Panc1 (cell line): ENCODE measurements around the gene VPS45. TPM values are rescaled to one million over a fixed set of nuclear protein-coding genes. Genes with fewer than 3 reads are reported as not detected.

ENCODE experiments used
- ATAC-seq: fragments of 200-7000 bp; cut with Tn5 transposase; 2 replicates; pipeline ENCODE4 v1.9.1; 2020; ENCODE audit warnings: mild to moderate bottlenecking, moderate library complexity
- BruUV-seq: library from RNA; stranded (reverse); fragments of 400-500 nt; replicated peaks from 2 replicates; lab custom pipeline; 2021; lab: Mats Ljungman, UMichigan
- CTCF ChIA-PET: fragments of 300-600 bp; sonication (Branson Sonifier 250); formaldehyde crosslinking; loops from one replicate; lab custom pipeline; 2022; ENCODE audit warnings: antibody characterized with exemption; lab: Charles Lee
- POLR2A ChIA-PET: fragments of 300-600 bp; sonication (Branson Sonifier 250); formaldehyde crosslinking; loops from one replicate; lab custom pipeline; 2022; ENCODE audit warnings: antibody characterized with exemption; lab: Charles Lee
- DNase-seq: peaks from one replicate; pipeline ENCODE4 v3.0.0-alpha.2; 2010; ENCODE audit warnings: low read depth, low spot score
- H3K27ac ChIP-seq: 2 replicates; pipeline ENCODE4 v1.5.1; 2011; ENCODE audit warnings: mild to moderate bottlenecking, low read length, inconsistent platforms
- H3K27me3 ChIP-seq: fragments of 200-500 bp; sonication (Bioruptor generic); 2 replicates; pipeline ENCODE4 v1.6.0; 2014; ENCODE audit warnings: low read length, inconsistent platforms; ENCODE audit not compliant: control insufficient read depth, insufficient read depth
- H3K36me3 ChIP-seq: fragments of 200-500 bp; sonication (Bioruptor generic); 2 replicates; pipeline ENCODE4 v1.5.1; 2014; ENCODE audit warnings: inconsistent platforms, mild to moderate bottlenecking, low read length, moderate library complexity; ENCODE audit not compliant: control insufficient read depth, insufficient read depth
- H3K4me1 ChIP-seq: 2 replicates; pipeline ENCODE4 v1.5.1; 2011; ENCODE audit warnings: inconsistent platforms, mild to moderate bottlenecking, low read length, moderate library complexity; ENCODE audit not compliant: control insufficient read depth, insufficient read depth
- H3K4me3 ChIP-seq, 2 experiments: 2 replicates each; pipeline ENCODE4 v1.5.1; 2011 to 2012; ENCODE audit warnings: low read depth in 2 of 2, low read length in 2 of 2, mild to moderate bottlenecking in 2 of 2, inconsistent platforms in 1 of 2, moderate library complexity in 1 of 2
- H3K9me3 ChIP-seq: fragments of 200-500 bp; sonication (Bioruptor generic); 2 replicates; pipeline ENCODE4 v1.5.1; 2014; ENCODE audit warnings: low read depth, mild to moderate bottlenecking, inconsistent platforms, low read length, moderate library complexity; ENCODE audit not compliant: control insufficient read depth, insufficient read depth
- CTCF ChIP-seq: fragments of 450-650 bp; IDR thresholded peaks from 2 replicates; pipeline ENCODE4 v1.5.1; 2017; ENCODE audit warnings: mild to moderate bottlenecking
- POLR2AphosphoS5 ChIP-seq: IDR thresholded peaks from 2 replicates; pipeline ENCODE4 v1.6.1; 2012; ENCODE audit warnings: mild to moderate bottlenecking, low read depth, low read length, moderate library complexity
- REST ChIP-seq, 2 experiments: IDR thresholded peaks; 2 replicates each; pipeline ENCODE4 v1.6.1; 2011 to 2012; ENCODE audit warnings: low read depth in 2 of 2, control low read depth in 1 of 2, low read length in 1 of 2, mild to moderate bottlenecking in 1 of 2, moderate library complexity in 1 of 2; ENCODE audit not compliant: insufficient read depth in 1 of 2
- SIN3A ChIP-seq: IDR thresholded peaks from 2 replicates; pipeline ENCODE4 v1.6.1; 2012; ENCODE audit warnings: low read depth, mild to moderate bottlenecking, low read length, moderate library complexity, borderline replicate concordance; ENCODE audit not compliant: insufficient read depth
- TCF7L2 ChIP-seq: IDR thresholded peaks from 2 replicates; pipeline ENCODE4 v1.6.1; 2011; ENCODE audit warnings: mild to moderate bottlenecking, low read depth, low read length, inconsistent platforms
- in situ Hi-C: cut with HindIII; loops from 2 replicates; pipeline ENCODE4 v1.10.0; 2016; ENCODE audit warnings: low sequenced_read_pairs, low pct_unique_long_range_greater_than_20kb
- intact Hi-C: fragments of 100-400 bp; cut with micrococcal nuclease; formaldehyde crosslinking; loops from one replicate; pipeline ENCODE4 v1.10.0; 2022; ENCODE audit not compliant: unreplicated experiment
- total RNA-seq: library from RNA; stranded (reverse); gene quantifications from one replicate; pipeline ENCODE4 v1.2.1, GENCODE V29; 2021; ENCODE audit not compliant: unreplicated experiment

VPS45 gene
- total RNA-seq, 1 experiment from 2014 or later: 24.9 TPM

GRCh38 chr1:150171801-150172200 lies 104.2 kb downstream of the VPS45 start:
- Histone ChIP-seq H3K4me3 (no peak overlapping the region), H3K27me3 (no peaks in the 10 kb centered on the region), H3K4me1 (no peaks in the 10 kb centered on the region), H3K27ac (no peak overlapping the region), H3K9me3 (no peaks in the 10 kb centered on the region), H3K36me3 (no peaks in the 10 kb centered on the region)
- intact Hi-C loops (no loop called here), in situ Hi-C loops (no loop called here)
- DNase-seq: no peak
- BruUV-seq: no TSS peak
- ATAC-seq: no peak
- TF ChIP-seq SIN3A (no peak), POLR2AphosphoS5 (no peak), REST (IDR thresholded peaks at IDR 0.05; ENCODE audit: insufficient read depth in 1 of 2, low read depth in 2 of 2, low read length in 1 of 2) (no peak), TCF7L2 (no peak), CTCF (no peak)
- ChIA-PET CTCF (no interaction called here), POLR2A (no interaction called here)

- no peaks in the 10 kb centered on the region for H3K36me3 ChIP-seq
- intact Hi-C loops: no loop called here
- no peak overlapping the region for H3K4me3 ChIP-seq
- H3K27me3 ChIP-seq: no peaks in the 10 kb centered on the region
- ATAC-seq (no peak), DNase-seq (no peak)
- H3K9me3 ChIP-seq: no peaks in the 10 kb centered on the region
- H3K27ac ChIP-seq: no peak overlapping the region
- ChIA-PET CTCF (interaction anchor here (0.7 kb wide), 1 partner anchor 15 kb away, joined by 5 read pairs; no protein-coding TSS in a partner anchor), POLR2A (no interaction called here)
- in situ Hi-C loops: no loop called here
- BruUV-seq: no TSS peak
- H3K4me1 ChIP-seq: no peaks in the 10 kb centered on the region
- TF ChIP-seq POLR2AphosphoS5: no peak
- TF ChIP-seq CTCF: no peak
- no peak for TF ChIP-seq REST (IDR thresholded peaks at IDR 0.05; ENCODE audit: insufficient read depth in 1 of 2, low read depth in 2 of 2, low read length in 1 of 2)
- TF ChIP-seq TCF7L2: no peak
- TF ChIP-seq SIN3A: no peak
Measured at GRCh38 chr1:150173141-150173585, 105.6 kb downstream of the VPS45 start.
